NOMO-1 treated with dmso at 0.1 percent for 144 hours (cell line): ENCODE measurements around the gene SECISBP2.
"Not testable (repeated sequence)": the region's sequence is repeated elsewhere in the genome, so short reads cannot be mapped to it uniquely, and the experiment has no call there.

ENCODE experiments used
- DNase-seq: peaks from one replicate; lab custom pipeline; 2025; ENCODE audit not compliant: unreplicated experiment; lab: John Stamatoyannopoulos, UW

Gene SECISBP2, protein sequence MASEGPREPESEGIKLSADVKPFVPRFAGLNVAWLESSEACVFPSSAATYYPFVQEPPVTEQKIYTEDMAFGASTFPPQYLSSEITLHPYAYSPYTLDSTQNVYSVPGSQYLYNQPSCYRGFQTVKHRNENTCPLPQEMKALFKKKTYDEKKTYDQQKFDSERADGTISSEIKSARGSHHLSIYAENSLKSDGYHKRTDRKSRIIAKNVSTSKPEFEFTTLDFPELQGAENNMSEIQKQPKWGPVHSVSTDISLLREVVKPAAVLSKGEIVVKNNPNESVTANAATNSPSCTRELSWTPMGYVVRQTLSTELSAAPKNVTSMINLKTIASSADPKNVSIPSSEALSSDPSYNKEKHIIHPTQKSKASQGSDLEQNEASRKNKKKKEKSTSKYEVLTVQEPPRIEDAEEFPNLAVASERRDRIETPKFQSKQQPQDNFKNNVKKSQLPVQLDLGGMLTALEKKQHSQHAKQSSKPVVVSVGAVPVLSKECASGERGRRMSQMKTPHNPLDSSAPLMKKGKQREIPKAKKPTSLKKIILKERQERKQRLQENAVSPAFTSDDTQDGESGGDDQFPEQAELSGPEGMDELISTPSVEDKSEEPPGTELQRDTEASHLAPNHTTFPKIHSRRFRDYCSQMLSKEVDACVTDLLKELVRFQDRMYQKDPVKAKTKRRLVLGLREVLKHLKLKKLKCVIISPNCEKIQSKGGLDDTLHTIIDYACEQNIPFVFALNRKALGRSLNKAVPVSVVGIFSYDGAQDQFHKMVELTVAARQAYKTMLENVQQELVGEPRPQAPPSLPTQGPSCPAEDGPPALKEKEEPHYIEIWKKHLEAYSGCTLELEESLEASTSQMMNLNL

GRCh38 chr9:89318123-89319014, at the start of gene SECISBP2:
SECISBP2 (plus strand) TSS chr9:89318500; CDS start chr9:89318577, 77 bp downstream.
- peak; percentile 72 for DNase-seq

DNA sequence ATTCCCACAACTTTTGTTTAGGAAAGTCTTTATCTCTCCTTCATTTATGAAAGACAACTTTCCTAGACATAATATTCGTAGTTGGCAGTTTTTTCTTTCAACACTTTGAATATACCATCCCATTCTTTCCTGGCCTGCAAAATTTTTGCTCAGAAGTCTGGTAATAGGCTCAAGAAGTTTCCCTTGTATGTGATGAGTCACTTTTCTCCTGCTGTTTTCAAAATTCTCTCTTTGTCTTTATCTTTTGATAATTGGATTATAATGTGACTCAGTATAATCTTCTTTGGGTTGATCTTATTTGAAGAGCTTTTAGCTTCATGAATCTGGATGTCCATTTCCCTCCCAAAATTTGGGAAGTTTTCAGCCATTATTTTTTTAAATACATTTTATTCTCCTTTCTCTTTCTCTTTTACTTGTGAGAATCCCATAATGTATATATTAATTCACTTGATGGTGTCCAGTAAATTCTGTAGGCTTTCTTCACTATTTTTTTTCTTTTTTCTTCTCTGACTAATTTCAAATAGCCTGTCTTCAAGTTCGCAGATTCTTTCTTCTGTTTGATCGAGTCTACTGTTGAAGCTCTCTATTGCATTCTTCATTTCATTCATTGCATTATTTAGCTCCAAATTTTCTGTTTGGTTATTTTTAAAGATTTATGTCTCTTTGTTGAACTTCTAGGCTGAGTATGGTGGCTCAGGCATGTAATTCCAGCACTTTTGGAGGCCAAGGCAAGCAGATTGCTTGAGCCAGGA, 44.6 kb upstream of the SECISBP2 start:
- no peak for DNase-seq

DNA sequence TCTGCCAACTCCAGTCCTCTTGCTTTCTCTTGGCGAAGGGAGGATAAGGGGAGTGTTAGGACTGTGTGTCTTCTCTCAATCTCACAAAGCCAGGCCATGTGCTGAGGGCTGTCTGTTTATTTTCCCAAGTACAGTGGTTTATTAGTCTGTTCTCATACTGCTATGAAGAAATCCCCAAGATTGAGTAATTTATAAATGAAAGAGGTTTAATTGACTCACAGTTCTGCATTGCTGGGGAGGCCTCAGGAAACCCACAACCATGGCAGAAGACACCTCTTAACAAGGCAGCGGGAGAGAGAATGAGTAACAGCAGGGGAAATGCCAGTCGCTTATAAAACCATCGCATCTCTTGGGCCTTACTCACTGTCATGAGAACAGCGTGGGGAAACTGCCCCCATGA, 43.5 kb upstream of the SECISBP2 start:
- DNase-seq = no peak

GRCh38 chr9:89276040-89276439, 42.3 kb upstream of the SECISBP2 start:
- DNase-seq = not testable (repeated sequence)

- no peak for DNase-seq
Observed at GRCh38 chr9:89277043-89277442, 41.3 kb upstream of the SECISBP2 start.

DNA sequence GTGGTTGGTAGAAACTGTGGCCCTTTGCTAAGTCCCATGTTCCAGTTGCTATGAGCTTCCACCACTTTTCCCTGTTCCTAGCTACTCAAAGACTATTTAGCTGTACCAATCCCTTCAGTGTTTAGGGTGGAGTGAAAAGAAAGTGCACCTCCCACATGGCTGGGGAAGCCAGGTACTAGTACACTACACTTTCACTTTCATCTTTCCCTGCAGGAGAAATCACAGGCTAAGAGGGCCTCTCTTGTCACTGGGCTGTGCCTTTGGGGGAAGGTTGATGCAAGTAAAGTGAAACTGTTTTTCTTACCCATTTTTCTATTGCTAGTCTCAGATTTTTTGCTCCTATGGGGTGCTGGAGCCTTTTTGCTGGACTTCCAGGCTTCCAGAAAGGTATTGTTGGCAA, 40.8 kb upstream of the SECISBP2 start:
- no peak for DNase-seq

- DNase-seq = no peak
Observed at GRCh38 chr9:89278551-89278950, 39.7 kb upstream of the SECISBP2 start.

DNA sequence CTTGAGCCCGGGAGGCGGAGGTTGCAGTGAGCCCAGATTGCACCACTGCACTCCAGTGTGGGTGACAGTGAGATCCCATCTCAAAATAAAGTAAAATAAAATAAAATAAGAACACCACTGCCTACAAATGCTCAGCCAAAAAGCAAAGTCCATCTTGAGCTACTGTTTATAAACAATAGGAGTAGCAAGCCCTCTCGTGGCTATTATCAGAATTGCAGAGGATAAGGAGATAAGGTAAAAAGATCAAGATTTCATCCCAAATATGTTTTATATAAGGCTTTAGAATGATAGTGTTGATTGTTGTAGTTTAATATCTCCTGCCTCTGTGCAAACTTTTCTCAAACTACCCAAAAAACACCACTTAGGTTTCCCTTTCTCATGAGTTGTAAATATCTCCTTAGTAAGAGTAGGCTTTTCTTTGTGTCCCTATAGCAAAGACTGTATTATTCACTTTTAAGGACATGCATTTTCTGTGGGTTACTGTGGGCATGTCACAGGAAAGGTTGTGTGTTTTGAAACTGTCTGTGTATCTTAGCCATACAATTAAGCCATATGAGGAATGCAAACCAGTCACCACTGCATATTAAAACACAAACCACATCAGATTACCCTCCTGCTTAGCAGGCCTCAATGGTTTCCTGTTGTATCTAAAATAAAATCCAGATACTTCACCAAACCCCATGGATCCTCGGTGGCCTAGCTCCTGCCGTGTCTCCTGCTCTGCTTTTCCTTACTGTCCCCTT, 39.1 kb upstream of the SECISBP2 start:
- DNase-seq = no peak

DNA sequence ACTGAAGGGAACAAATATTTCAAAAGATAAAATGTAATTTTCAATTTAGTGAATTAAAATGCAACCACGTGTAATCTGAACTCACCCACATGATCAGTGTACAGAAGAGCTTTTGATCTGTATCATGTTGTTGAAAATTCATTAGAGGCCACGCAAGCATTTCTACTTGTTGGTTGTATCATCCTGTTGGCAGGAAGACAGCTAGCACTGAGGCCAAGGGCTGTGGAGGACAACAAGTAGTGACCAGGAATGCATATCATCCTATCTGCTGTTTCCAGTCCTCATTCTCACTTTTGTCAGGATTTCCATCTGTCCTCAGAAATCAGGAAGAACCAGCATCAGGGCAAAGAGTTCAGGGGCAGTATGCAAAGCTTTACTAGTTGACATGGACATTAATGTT, 37.2 kb upstream of the SECISBP2 start:
- DNase-seq = no peak

DNA sequence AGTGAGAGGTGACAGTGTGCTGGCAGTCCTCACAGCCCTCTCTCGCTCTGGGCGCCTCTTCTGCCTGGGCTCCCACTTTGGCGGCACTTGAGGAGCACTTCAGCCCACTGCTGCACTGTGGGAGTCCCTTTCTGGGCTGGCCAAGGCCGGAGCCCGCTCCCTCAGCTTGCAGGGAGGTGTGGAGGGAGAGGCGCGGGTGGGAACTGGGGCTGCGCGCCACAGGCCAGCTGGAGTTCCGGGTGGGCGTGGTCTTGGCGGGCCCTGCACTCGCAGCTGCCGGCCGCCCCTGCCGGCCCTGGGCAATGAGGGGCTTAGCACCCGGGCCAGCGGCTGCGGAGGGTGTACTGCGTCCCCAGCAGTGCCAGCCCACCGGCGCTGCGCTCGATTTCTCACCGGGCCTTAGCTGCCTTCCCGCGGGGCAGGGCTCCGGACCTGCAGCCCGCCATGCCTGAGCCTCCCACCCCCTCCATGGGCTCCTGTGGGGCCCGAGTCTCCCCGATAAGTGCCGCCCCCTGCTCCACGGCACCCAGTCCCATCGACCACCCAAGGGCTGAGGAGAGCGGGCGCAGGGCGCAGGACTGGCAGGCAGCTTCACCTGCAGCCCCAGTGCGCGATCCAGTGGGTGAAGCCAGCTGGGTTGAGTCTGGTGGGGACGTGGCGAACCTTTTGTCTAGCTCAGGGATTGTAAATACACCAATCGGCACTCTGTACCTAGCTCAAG, 35.9 kb upstream of the SECISBP2 start:
- not testable (repeated sequence) for DNase-seq

DNA sequence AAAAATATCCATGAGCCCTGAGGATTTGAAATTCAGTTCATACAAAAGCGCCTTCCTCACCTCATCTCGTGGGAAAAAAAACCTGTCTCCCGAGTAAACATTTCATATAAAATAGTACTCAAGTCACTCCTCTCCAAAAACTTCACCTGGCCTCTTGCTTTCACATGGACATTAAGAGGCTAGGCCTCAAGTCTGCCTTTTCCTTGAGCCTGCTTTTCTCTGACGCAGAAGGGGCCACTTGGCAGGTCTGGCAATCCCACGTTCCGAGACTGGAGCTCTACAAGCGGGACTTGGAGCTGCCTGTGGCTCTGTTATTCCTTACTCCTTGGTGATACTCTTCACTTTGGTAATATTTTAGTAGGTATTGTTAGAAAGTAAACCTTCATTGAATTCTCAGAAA, 34.2 kb upstream of the SECISBP2 start:
- DNase-seq = no peak

DNA sequence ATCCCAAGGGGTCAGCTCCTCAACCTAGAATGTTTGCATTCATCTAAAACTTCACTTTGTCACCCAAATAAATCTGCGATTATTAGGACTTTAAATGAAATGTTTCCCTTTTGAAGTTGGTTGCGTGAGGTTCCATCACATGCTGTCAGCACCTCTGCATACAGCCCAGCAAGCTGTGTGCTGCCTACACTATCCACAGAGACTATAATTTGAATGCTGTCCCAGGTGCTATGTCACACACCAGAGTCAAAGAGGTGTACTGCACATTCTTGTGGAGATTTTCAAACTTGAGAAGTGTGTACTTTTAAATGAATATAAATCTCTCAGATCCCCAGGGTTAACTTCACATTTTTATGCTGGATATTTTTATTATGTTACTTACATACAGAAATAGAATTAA, 26.6 kb upstream of the SECISBP2 start:
- DNase-seq = no peak

GRCh38 chr9:89293014-89293413, 25.3 kb upstream of the SECISBP2 start:
- no peak for DNase-seq

- DNase-seq = no peak
Observed at GRCh38 chr9:89295400-89295799, 22.9 kb upstream of the SECISBP2 start.

GRCh38 chr9:89301996-89302395, 16.3 kb upstream of the SECISBP2 start:
- not testable (repeated sequence) for DNase-seq

- no peak for DNase-seq
Observed at GRCh38 chr9:89304020-89304833, 14.1 kb upstream of the SECISBP2 start.

DNA sequence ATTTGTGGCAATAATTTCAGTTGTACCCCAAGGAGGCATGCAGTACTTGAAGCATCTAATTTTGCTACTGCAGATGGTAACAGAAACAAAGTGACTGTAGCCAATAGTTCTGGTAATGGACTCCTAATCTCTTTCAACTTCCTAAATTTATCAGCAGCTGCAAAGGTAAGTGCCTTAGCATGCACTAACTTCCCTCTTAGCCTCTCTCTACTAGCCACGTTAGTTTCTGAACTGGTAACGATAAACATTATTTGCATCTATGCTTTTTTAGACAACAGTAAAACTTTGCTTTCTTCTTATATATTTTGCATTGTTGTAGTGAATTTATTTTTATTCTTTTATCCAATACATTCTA, 13.5 kb upstream of the SECISBP2 start:
- no peak for DNase-seq

DNA sequence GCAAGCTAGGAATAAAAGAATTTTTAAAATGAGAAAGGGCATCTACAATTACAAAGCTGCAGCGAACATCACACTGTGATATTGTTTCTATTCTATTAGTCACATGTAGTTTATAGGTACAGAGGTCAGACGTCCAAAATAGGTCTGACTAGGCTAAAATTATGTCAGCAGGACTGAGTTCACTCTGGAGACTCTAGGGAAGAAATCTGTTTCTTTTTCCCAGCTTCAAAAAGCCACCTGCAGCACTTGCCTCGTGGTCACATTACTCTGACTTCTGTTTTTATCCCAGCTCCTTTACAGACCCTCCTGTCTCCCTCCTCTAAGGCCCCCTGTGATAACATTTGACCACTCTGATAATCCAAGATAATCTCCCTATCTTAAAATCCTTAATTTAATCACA, 12.4 kb upstream of the SECISBP2 start:
- DNase-seq = no peak
